GM19452 (cell line): ENCODE data around the gene DAP.
A peak's percentile ranks its signal among the peaks of the same experiment; 100 is the strongest.
"Not testable (repeated sequence)": the region's sequence is repeated elsewhere in the genome, so short reads cannot be mapped to it uniquely, and the experiment has no call there.

ENCODE experiments used
- ATAC-seq: cut with Tn5 transposase; IDR thresholded peaks from one replicate; pipeline ENCODE4 v1.9.1; 2021; ENCODE audit not compliant: unreplicated experiment

DAP gene

DNA sequence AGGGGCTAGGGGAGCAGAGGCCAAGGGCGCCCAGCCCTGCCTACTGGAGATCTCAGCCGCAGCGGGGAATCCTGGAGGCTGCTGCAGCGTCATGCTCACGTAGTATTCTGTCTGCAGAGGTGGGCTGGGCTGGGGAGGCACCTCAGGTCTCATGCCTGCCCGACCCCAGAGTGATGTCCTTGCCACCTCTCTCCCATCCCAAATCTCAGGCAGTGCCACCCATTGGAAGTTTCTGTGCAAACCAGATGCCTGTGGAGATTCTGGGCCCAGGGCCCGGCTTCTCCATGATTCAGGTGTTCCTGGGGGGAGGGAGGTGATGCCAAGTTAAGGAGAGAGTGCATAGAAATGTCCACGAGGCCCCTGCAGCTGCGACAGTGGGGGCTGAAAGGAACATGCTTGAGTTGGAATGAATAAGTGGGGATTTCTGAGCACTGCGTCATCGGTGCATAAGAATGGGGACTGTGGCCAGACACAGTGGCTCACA, 125.1 kb downstream of the DAP start:
- ATAC-seq = no peak

DNA sequence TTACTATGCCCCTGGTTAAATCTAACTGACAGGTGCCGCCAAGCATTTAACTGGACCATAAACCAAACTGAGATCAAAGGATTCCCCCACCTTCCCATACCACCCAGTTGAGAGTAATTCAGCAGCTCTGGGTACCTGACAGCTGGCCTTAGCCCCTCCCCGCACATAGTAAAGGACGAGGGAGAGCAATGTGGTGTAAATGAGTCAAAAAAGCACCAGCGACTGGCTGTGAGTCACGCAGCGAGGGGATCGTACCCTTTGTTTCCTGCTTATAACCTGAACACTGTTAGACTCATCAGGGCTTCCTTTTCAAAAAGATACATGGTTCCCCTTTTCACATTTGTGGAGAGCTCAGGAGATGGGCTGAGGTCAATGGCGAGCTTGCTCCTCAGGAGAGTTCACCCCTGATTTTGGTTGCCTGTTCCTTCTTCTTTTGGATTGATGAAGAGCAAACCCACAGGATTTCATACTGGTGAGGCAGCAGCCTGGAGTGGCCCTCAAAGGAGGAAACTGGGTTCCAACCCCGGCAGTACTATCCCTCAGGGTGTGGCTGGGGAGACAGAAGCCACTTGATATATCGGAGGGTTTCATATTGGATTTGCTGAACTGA, 125.7 kb downstream of the DAP start:
- peak; percentile 73 for ATAC-seq

DNA sequence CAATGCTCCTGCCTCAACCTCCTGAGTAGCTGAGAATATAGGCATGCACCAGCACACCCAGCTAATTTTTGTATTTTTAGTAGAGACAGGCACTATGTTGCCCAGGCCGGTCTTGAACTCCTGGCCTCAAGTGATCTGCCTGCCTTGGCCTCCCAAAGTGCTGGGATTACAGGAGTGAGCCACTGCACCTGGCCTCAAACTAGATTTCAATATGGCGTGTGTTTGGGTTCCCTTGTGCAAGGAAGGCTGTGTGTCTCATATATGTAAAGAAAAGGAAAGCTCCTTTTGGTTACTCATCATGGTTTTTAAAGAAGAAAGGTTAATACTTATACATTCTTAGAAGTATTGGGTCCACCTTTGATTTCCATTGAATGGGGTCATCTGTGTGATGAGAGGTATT, 126.5 kb downstream of the DAP start:
- no peak for ATAC-seq

DNA sequence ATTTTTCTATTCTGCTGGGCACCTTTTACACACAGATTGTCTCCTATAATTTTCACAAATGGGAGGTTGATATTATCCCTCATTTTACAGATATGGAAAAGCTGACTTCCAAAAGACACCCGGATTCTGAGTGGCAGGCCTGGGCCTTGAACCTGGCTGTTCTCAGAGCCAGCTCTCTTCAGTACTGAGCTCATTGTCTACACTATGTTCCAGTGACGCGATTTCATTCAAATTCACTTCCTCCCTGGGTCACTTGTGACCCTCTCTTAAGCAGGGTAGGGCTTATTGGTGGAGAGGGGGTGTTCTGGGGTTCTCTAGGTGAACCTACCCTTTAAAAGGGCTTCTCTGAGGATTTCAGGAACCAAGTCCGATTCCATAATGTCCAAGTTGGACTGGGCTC, 127.0 kb downstream of the DAP start:
- no peak for ATAC-seq

DNA sequence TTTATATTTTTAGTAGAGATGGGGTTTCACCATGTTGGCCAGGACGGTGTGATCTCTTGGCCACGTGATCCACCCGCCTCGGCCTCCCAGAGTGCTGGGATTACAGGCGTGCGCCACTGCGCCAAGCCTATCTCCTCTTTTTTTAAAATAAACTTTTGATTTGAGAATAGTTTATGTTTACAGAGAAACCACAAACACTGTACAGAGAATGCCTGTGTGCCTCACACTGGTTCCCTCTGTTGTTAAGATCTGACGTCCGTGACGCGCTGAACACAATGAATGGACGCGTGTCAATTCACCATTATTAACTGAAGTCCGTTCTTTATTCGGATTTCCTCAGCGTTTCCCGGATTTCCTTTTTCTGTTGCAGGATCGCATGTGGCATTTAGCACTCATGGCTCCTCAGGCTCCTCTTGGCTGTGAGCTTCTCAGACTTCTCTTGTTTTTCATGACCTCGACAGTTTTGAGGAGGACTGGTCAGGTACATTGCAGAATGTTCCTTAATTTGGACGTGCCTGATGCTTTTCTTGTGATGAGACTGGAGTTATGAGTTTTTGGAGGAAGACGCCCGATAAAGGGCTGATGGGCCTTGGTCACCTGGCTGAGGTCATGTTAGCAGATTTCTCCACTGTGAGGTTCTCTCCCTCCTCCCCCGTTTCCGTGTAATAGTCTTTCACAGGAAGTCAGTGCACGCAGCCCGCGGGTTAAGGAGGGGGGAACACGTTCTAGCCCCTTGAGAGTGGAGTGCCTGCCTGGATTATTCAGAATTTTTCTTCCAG, 127.6 kb downstream of the DAP start:
- ATAC-seq = no peak

DNA sequence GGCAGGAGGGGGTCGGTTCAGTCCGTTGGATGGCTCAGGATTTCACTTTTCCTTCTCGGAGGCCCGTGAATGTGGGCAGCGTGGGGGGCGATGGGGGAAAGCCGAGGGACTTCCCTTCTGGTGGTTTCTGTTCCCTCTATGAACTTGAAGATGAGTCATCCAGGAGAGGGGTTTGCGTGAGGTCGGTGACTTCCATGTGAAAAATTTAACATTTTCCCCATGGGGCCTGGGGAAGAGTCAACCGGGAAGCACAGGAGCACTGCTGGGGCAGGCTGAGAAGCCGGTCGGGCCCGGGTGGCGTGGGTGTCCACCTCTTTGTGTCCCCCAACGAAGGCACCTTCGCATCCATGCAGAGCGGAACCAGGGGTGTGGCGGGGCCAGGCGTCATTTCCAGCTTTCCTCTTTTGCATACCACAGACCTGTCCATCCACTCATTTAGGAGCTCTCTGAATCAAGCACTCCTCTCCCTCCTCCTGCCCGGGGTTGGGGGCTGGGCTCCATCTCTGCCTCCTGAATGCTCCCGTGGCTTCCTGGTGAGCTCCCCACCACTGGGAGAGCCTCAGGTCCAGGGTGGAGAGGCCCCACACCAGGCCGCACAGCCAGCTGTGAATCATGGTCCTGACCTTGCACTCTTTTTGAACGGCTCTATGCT, 128.8 kb downstream of the DAP start:
- peak; percentile 46 for ATAC-seq

DNA sequence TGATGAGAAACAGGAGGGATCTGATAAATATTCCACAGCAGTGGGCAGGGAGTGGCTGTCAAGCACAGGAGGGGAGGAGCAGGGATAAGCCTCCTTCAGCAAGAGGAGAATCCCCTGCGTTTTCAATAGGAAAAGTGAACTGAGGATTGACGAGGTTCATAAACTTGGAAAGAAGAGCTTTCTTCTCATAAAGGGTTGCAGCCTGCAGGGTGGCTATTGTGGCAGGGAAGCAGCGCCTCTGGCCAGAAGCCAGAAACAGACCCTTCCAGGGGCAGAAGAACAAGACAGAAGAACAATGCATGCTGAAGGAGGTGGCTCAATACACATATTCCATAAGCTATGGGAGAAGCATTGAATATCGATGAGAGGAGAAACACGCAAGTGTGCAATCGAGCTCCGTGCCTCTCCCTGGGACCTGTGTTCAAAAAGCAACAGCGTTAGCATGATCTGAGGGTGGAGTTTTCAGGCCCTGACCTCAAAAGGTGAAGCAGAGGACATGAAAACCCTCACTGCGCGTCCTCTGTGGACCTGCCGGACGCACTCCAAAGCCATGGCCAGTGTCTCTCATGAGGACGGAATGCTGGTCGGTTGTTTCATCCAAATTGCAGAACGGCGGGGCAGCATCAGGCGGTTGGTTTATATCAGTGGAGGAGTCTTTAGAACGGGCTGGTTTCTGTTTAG, 129.6 kb downstream of the DAP start:
- peak; percentile 4 for ATAC-seq

DNA sequence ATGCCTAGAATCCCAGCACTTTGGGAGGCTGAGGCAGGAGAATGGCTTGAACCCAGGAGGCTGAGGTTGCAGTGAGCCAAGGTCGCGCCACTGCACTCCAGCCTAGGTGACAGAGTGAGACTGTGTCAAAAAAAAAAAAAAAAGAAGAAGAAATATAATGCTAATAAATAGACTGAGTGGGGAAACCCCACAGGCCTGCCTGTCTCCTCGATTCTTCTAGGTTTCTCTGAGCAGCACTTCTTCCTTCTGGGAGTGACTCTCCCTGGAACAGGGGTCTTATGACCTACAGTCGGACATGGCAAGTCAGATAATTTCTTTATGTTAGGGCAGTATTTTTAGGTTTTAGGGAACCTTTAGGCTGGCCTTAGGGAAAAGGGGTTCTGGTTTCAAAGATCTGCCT, 130.3 kb downstream of the DAP start:
- not testable (repeated sequence) for ATAC-seq

DNA sequence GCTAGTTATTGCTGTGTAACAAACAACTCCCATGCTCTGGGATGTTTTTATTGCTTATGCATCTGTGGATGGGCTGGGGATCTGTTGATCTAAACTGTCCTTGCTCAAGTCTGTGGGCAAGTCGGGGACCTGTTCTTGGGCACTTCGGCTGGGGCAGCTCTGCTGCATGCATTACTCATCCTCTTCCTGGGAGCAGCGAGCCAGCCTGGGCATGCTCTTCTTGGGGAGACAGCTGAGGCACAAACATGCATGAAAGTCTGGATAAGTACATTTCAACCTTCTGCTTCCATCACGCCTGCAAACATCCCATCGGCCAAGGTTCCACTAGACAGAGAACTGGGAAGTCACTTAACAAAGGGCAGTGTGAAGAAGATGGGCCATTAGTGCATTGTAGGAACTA, 130.9 kb downstream of the DAP start:
- no peak for ATAC-seq

DNA sequence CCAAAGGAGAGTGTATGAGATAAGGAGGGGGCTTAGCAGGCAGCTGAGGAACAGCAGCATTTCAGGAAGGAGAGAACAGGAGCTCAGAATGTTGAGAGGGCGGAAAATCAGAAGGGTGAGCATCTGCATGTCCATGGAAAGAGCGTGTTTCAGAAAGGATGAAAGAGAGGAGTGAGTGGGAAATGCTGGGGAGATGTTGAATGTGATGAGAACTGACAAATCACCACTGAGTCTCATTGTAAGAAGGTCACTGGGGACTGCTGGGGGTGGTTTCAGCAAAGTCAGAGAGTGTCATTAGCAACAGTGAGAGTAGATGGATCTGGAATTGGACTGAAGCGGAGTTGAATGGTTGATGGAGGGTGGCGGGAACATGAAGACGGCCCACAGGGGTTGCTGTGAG, 131.4 kb downstream of the DAP start:
- ATAC-seq = no peak
